Adipocyte (in vitro differentiated cells): ENCODE measurements around the gene SYNGR2.

Experiments
- DNase-seq: peaks from one replicate; pipeline ENCODE4 v3.0.0-alpha.2; 2015; ENCODE audit warnings: low read depth
- H3K27me3 ChIP-seq: replicated peaks from 2 replicates; pipeline ENCODE4 v1.7.0; 2013; ENCODE audit warnings: mild to moderate bottlenecking, low read length, moderate library complexity; ENCODE audit not compliant: control insufficient read depth, insufficient read depth
- H3K36me3 ChIP-seq: 2 replicates; pipeline ENCODE4 v1.7.0; 2013; ENCODE audit warnings: low read length, mild to moderate bottlenecking, moderate library complexity; ENCODE audit not compliant: control insufficient read depth, insufficient read depth, severe bottlenecking
- H3K4me1 ChIP-seq: 2 replicates; pipeline ENCODE4 v1.7.0; 2013; ENCODE audit warnings: mild to moderate bottlenecking, low read length, moderate library complexity; ENCODE audit not compliant: control insufficient read depth, insufficient read depth
- H3K4me3 ChIP-seq: 2 replicates; pipeline ENCODE4 v1.7.0; 2013; ENCODE audit warnings: mild to moderate bottlenecking, low read length, moderate library complexity
- H3K9ac ChIP-seq: 2 replicates; pipeline ENCODE4 v1.7.0; 2013; ENCODE audit warnings: mild to moderate bottlenecking, low read length, moderate library complexity
- H3K9me3 ChIP-seq: 2 replicates; pipeline ENCODE4 v1.7.0; 2013; ENCODE audit warnings: mild to moderate bottlenecking, low read length, moderate library complexity; ENCODE audit not compliant: control insufficient read depth

Gene SYNGR2

GRCh38 chr17:78147315-78147998 is 20.9 kb upstream of the SYNGR2 start:
- Histone ChIP-seq H3K4me1 (peaks cover 30% of the 10 kb centered on the region), H3K9me3 (no peaks in the 10 kb centered on the region), H3K4me3 (no peak overlapping the region), H3K9ac (no peak overlapping the region), H3K36me3 (no peaks in the 10 kb centered on the region), H3K27me3 (peaks cover 4% of the 10 kb centered on the region)
- no peak for DNase-seq

GRCh38 chr17:78148286-78149016 is 19.9 kb upstream of the SYNGR2 start:
- Histone ChIP-seq H3K27me3 (peaks cover 4% of the 10 kb centered on the region), H3K9me3 (no peaks in the 10 kb centered on the region), H3K36me3 (no peaks in the 10 kb centered on the region), H3K4me1 (peaks cover 30% of the 10 kb centered on the region), H3K4me3 (no peak overlapping the region), H3K9ac (no peak overlapping the region)
- DNase-seq: no peak

- Histone ChIP-seq H3K36me3 (no peaks in the 10 kb centered on the region), H3K4me3 (no peak overlapping the region), H3K9me3 (no peaks in the 10 kb centered on the region), H3K27me3 (no peaks in the 10 kb centered on the region), H3K9ac (no peak overlapping the region), H3K4me1 (peaks cover 7% of the 10 kb centered on the region)
- no peak for DNase-seq
These were observed 16.8 kb upstream of the SYNGR2 start for GRCh38 chr17:78151514-78152008.

- peaks cover 14% of the 10 kb centered on the region for H3K4me1 ChIP-seq
These were observed 13.2 kb upstream of the SYNGR2 start for GRCh38 chr17:78154903-78155811.

GRCh38 chr17:78159575-78160158 is 8.7 kb upstream of the SYNGR2 start:
- peaks cover 10% of the 10 kb centered on the region for H3K4me1 ChIP-seq

More at GRCh38 chr17:78154903-78155811, 13.2 kb upstream of the SYNGR2 start:
- H3K27me3 ChIP-seq: no peaks in the 10 kb centered on the region
- H3K9me3 ChIP-seq: no peaks in the 10 kb centered on the region
- no peaks in the 10 kb centered on the region for H3K36me3 ChIP-seq
- no peak overlapping the region for H3K4me3 ChIP-seq
- no peak for DNase-seq
- H3K9ac ChIP-seq: no peak overlapping the region

GRCh38 chr17:78163881-78164747 is 4.3 kb upstream of the SYNGR2 start:
- Histone ChIP-seq H3K4me1 (peaks cover 9% of the 10 kb centered on the region), H3K36me3 (no peaks in the 10 kb centered on the region), H3K9me3 (no peaks in the 10 kb centered on the region), H3K9ac (no peak overlapping the region), H3K4me3 (no peak overlapping the region), H3K27me3 (no peaks in the 10 kb centered on the region)
- DNase-seq: no peak

More at GRCh38 chr17:78159575-78160158, 8.7 kb upstream of the SYNGR2 start:
- DNase-seq: peak; percentile 8
- H3K36me3 ChIP-seq: no peaks in the 10 kb centered on the region
- H3K27me3 ChIP-seq: no peaks in the 10 kb centered on the region
- peak overlapping the region; percentile 27 for H3K9ac ChIP-seq
- H3K4me3 ChIP-seq: no peak overlapping the region
- no peaks in the 10 kb centered on the region for H3K9me3 ChIP-seq

- Histone ChIP-seq H3K4me3 (no peak overlapping the region), H3K4me1 (peaks cover 3% of the 10 kb centered on the region), H3K27me3 (no peaks in the 10 kb centered on the region), H3K9ac (no peak overlapping the region), H3K9me3 (no peaks in the 10 kb centered on the region), H3K36me3 (no peaks in the 10 kb centered on the region)
- no peak for DNase-seq
These were observed 3.4 kb upstream of the SYNGR2 start for GRCh38 chr17:78164748-78165607.

GRCh38 chr17:78166416-78166815 is 2.0 kb upstream of the SYNGR2 start:
- Histone ChIP-seq H3K27me3 (no peaks in the 10 kb centered on the region), H3K9ac (no peak overlapping the region), H3K4me1 (no peaks in the 10 kb centered on the region), H3K4me3 (no peak overlapping the region), H3K9me3 (no peaks in the 10 kb centered on the region), H3K36me3 (no peaks in the 10 kb centered on the region)
- DNase-seq: no peak

GRCh38 chr17:78168903-78169793 is 767 bp downstream of the SYNGR2 start:
- Histone ChIP-seq H3K36me3 (no peaks in the 10 kb centered on the region), H3K4me3 (peak overlapping the region; percentile 74)

More at GRCh38 chr17:78168903-78169793, 767 bp downstream of the SYNGR2 start:
- peaks cover 2% of the 10 kb centered on the region for H3K4me1 ChIP-seq
- peak overlapping the region; percentile 63 for H3K9ac ChIP-seq
- no peaks in the 10 kb centered on the region for H3K27me3 ChIP-seq
- H3K9me3 ChIP-seq: no peaks in the 10 kb centered on the region
- DNase-seq: peak; percentile 62
